Fibroblast of gingiva (primary cell): ENCODE measurements around the gene MYO5C.
"Not testable (repeated sequence)": the region's sequence is repeated elsewhere in the genome, so short reads cannot be mapped to it uniquely, and the experiment has no call there.

Experiments used
- DNase-seq: peaks from one replicate; pipeline ENCODE4 v3.0.0-alpha.2; 2011; ENCODE audit warnings: low read depth

MYO5C gene

GRCh38 chr15:52171386-52171785, 124.2 kb downstream of the MYO5C start:
- DNase-seq = no peak

- DNase-seq = not testable (repeated sequence)
Observed at GRCh38 chr15:52170199-52170598, 125.4 kb downstream of the MYO5C start.

GRCh38 chr15:52165494-52166131, 130.0 kb downstream of the MYO5C start:
- DNase-seq = not testable (repeated sequence)

- no peak for DNase-seq
Observed at GRCh38 chr15:52164631-52165265, 130.9 kb downstream of the MYO5C start.

GRCh38 chr15:52163321-52164190, 132.0 kb downstream of the MYO5C start:
- no peak for DNase-seq

- DNase-seq = no peak
Observed at GRCh38 chr15:52162876-52163275, 132.7 kb downstream of the MYO5C start.

- no peak for DNase-seq
Observed at GRCh38 chr15:52162260-52162659, 133.3 kb downstream of the MYO5C start.

- no peak for DNase-seq
Observed at GRCh38 chr15:52161406-52161966, 134.1 kb downstream of the MYO5C start.

- no peak for DNase-seq
Observed at GRCh38 chr15:52159645-52160044, 136.0 kb downstream of the MYO5C start.

GRCh38 chr15:52158084-52158765, 137.4 kb downstream of the MYO5C start:
- no peak for DNase-seq

GRCh38 chr15:52155878-52156277, 139.7 kb downstream of the MYO5C start:
- no peak for DNase-seq

- DNase-seq = no peak
Observed at GRCh38 chr15:52154896-52155865, 140.4 kb downstream of the MYO5C start.

GRCh38 chr15:52153900-52154895, 141.4 kb downstream of the MYO5C start:
- no peak for DNase-seq

GRCh38 chr15:52151353-52151752, 144.3 kb downstream of the MYO5C start:
- no peak for DNase-seq

- no peak for DNase-seq
Observed at GRCh38 chr15:52150871-52151270, 144.7 kb downstream of the MYO5C start.

GRCh38 chr15:52150043-52150825, 145.4 kb downstream of the MYO5C start:
- DNase-seq = no peak

- no peak for DNase-seq
Observed at GRCh38 chr15:52148403-52148802, 147.2 kb downstream of the MYO5C start.

GRCh38 chr15:52146776-52147175, 148.8 kb downstream of the MYO5C start:
- no peak for DNase-seq

- no peak for DNase-seq
Observed at GRCh38 chr15:52146261-52146660, 149.3 kb downstream of the MYO5C start.
